Measurements from ENCODE around the gene DBP.

DBP gene

GRCh38 chr19:48641850-48642249 lies 4.7 kb upstream of the DBP start:
- TF ChIP-seq NFIC (IDR thresholded peaks at IDR 0.05): no peak
- TF ChIP-seq RAD21 (IDR thresholded peaks at IDR 0.05; ENCODE audit: low read depth): no peak
- no peak for TF ChIP-seq MAX (IDR thresholded peaks at IDR 0.05)

- TF ChIP-seq CREB1 (IDR thresholded peaks at IDR 0.05; ENCODE audit: low read depth) (no peak), TAF1 (IDR thresholded peaks at IDR 0.05; ENCODE audit: low read depth) (no peak), FOXM1 (IDR thresholded peaks at IDR 0.05; ENCODE audit: borderline replicate concordance, low read depth) (no peak), EP300 (IDR thresholded peaks at IDR 0.05; ENCODE audit: borderline replicate concordance) (no peak), NFIC (IDR thresholded peaks at IDR 0.05) (no peak), YY1 (IDR thresholded peaks at IDR 0.05; ENCODE audit: low read depth) (no peak), CEBPB (IDR thresholded peaks at IDR 0.05) (no peak), TEAD4 (IDR thresholded peaks at IDR 0.05) (no peak), EGR1 (IDR thresholded peaks at IDR 0.05) (no peak), MAX (IDR thresholded peaks at IDR 0.05) (no peak), RAD21 (IDR thresholded peaks at IDR 0.05; ENCODE audit: low read depth) (no peak), TCF12 (IDR thresholded peaks at IDR 0.05; ENCODE audit: low read depth) (no peak), USF1 (IDR thresholded peaks at IDR 0.05) (no peak), ZBTB7A (IDR thresholded peaks at IDR 0.05; ENCODE audit: low read depth) (no peak), REST (IDR thresholded peaks at IDR 0.05; ENCODE audit: low read depth) (no peak)
Observed at GRCh38 chr19:48639483-48640375, 2.5 kb upstream of the DBP start.

GRCh38 chr19:48638831-48639381 lies 1.7 kb upstream of the DBP start:
- TF ChIP-seq TEAD4 (IDR thresholded peaks at IDR 0.05): no peak
- peak; percentile 19; the same call in 1 of the 2 replicates for TF ChIP-seq CREB1 (IDR thresholded peaks at IDR 0.05; ENCODE audit: low read depth)

- TF ChIP-seq ZBTB7A (IDR thresholded peaks at IDR 0.05; ENCODE audit: low read depth) (peak; percentile 53; the same call in 1 of the 2 replicates), REST (IDR thresholded peaks at IDR 0.05; ENCODE audit: low read depth) (no peak), EP300 (IDR thresholded peaks at IDR 0.05; ENCODE audit: borderline replicate concordance) (peak; percentile 67), TAF1 (IDR thresholded peaks at IDR 0.05; ENCODE audit: low read depth) (0 out of 2 replicates have a peak, but pooled peaks have one; percentile 11)
Observed at GRCh38 chr19:48637948-48638830, 1.0 kb upstream of the DBP start.

- TF ChIP-seq EGR1 (IDR thresholded peaks at IDR 0.05) (no peak), REST (IDR thresholded peaks at IDR 0.05; ENCODE audit: low read depth) (no peak), ZBTB7A (IDR thresholded peaks at IDR 0.05; ENCODE audit: low read depth) (peak; percentile 53), RAD21 (IDR thresholded peaks at IDR 0.05; ENCODE audit: low read depth) (no peak), MAX (IDR thresholded peaks at IDR 0.05) (peak; percentile 100), FOXM1 (IDR thresholded peaks at IDR 0.05; ENCODE audit: borderline replicate concordance, low read depth) (peak; percentile 83), CREB1 (IDR thresholded peaks at IDR 0.05; ENCODE audit: low read depth) (no peak), USF1 (IDR thresholded peaks at IDR 0.05) (peak; percentile 84), YY1 (IDR thresholded peaks at IDR 0.05; ENCODE audit: low read depth) (no peak), TAF1 (IDR thresholded peaks at IDR 0.05; ENCODE audit: low read depth) (0 out of 2 replicates have a peak, but pooled peaks have one; percentile 16), TCF12 (IDR thresholded peaks at IDR 0.05; ENCODE audit: low read depth) (peak; percentile 53), CEBPB (IDR thresholded peaks at IDR 0.05) (no peak), EP300 (IDR thresholded peaks at IDR 0.05; ENCODE audit: borderline replicate concordance) (no peak), TEAD4 (IDR thresholded peaks at IDR 0.05) (no peak), NFIC (IDR thresholded peaks at IDR 0.05) (0 out of 2 replicates have a peak, but pooled peaks have one; percentile 22)
Observed at GRCh38 chr19:48637449-48637947, 319 bp upstream of the DBP start.

Data from Ishikawa (cell line).